DMS79 (cell line): ENCODE results near the gene NR4A1.

Source experiments
- DNase-seq: peaks from one replicate; lab custom pipeline; 2025; lab: John Stamatoyannopoulos, UW

Gene NR4A1

DNA sequence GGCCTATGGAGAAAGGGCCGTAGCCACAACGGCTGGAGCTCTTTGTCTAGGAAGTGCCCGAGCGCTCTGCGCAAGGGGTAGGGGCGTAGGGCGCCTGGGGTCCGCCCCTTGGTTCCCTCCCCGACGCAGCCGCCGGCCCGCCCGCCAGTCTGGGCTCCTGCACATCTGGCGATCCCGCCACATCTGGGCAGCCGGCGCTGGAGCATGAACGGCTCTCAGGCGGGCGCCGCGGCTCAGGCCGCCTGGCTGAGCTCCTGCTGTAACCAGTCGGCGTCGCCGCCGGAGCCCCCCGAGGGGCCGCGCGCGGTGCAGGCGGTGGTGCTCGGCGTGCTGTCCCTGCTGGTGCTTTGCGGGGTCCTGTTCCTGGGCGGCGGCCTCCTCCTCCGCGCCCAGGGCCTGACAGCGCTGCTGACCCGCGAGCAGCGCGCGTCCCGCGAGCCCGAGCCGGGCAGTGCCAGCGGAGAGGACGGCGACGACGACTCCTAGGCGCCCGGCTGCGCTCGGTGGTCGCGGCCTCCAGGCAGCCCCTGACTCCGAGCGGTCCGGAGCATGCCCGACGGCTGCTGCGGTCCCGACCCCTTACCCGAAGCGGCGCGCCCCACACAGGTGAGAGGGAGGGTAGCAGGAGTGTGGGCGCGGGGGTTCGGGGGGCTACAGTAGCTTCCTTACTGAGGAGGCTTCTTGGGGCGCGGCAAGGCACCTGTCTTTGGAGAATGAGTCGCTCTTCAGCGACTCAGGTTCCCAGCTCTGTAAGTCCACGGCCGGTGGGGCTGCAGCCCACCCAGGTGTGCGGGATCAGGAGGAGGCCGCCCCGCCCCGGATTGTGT is 28.5 kb downstream of the NR4A1 start, which contains the start of gene SMIM41:
TSS of gene SMIM41 (plus strand) at position 129 of the 827 bp plus-strand sequence. CDS start at position 205, 76 bp downstream.
- no peak for DNase-seq

DNA sequence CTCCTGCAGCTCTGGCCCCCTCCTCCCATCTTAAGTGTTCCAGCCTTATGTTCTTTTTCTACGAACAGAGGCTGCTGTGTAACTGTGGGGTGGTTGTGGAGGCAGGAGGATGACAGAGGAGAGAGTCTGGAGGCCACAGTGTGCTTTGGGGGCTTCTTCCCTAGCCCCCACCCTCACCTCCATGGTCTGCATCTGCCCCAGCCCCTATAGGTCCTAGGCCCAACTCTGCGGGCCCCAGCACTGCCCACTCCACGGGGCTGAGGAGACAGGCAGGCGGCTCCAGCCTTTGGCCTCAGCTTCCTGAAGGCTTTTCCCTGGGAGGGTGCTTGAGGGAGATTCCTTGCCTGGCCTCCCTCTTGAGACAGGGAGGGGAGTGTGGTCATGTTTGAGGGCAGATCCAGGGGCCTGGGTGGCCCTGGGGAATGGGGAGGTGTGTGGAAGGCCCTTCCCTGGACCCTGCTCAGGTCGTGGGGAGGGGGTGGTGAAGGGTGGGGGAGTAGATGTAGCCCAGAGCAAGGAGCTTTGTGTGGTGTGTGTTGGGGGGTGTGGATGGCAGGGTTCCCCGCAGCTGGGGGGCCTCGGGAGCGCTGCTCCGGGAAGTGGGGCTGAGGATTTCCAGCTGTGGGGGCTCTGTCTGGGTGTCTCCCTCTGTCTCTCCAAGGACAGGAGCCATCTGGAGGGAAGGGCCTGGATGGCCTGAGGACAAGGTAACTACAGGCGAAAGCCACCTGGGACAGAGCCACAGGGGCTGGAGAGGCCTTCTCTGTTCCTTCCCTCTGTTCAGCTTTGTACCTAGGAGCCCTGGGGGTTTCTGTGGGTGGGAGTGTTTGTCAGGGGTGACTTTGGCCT is 29.4 kb downstream of the NR4A1 start:
- no peak for DNase-seq

DNA sequence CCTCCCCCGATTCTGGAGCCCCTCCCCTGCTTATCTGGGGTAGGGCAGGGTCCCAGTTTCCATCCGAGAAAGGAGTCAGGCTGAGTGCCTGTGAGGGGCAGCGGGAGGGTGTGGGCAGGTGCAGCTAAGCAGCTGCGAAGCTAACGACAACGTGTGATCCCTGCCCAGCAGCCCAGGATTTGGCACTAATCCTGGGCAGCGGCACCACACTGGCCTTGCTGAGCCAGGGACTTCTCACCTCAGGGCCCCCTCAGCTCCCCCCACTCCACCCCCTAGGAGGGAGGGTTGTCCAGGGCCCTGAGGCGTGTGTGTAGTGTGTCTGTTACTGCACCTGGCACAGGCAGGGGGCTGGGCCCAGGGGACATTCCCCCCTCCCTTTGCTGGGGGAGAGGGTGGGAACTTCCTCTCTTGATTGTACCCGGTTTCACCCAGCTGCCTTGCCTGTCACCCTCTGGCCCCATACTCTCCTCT is 30.1 kb downstream of the NR4A1 start:
- peak; percentile 14 for DNase-seq

DNA sequence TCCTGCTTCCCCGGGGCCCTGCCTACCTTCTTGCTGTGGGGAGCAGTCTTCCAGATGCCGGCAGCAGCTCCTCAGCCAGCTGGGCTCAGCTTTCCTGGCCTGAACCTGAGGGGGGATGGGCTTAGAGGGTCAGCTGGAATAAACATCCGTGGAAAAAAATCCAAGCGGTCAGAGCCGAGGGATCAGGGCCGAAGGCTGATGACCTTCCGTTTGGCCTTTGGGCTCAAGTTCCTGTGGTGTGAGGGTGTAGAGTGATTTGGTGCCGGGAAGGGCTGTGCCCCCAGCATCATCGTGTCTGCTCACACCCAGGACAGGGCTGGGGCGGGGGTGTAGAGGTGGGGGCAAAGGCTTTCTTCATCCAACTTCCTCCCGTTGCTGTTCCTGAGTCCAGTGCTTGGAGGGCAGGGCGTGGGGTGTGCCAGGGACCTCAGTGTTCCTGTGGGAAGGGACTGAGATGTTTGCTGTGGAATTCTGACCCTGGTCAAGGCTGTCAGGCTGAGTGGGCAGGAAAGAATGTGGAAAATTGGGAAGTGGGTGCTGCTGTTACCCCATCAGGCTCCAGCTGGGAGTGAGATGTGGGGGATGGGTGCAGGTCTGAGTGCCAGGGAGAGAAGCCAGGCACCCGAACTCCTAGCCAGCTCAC is 30.9 kb downstream of the NR4A1 start:
- DNase-seq = no peak

DNA sequence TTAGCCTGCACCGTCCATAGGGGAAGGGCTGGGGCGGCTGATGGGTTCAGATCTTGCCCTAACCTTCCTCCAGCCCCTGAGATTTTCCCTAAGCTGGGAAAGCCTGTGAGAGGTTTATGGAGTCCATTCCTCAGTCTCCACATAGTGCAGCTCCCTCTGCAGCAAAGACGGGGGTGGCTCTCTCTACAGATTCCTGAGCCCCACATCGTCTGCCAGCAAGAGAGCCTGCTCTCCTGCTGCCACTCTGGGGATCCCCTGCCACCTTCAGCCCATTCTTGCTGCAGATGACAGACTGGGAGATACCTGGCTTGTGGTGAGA is 31.4 kb downstream of the NR4A1 start:
- no peak for DNase-seq

DNA sequence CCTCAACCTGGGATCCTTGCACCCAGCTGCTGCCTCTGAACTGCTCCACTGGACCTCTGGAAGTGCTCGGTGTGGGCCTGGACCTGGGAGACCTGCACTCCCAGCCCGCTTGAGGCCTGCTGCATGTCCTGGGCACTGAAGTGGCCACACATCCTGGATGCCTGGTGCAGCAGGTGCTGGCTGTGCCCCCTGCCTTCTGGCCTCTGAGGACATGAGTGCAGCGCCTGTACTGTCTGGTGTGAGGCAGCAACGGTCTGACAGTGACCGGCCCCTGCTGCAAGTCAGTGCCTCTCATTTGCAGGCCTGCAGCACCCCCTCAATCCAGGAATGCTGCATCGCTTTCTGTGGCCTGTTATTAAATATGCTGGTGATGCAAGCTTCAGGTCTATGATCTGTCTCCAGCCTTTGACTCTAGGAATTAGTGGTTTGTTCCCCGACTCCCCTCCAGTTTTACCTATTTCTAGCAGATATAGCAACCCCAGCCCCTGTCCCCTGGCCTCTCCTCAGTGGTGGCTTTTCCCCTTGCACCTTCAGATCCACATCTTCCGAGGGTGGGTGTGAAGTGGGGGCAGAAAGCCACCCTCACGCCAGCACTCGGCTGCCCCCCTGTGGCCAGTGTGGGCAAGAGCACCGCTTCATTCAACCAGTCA is 31.9 kb downstream of the NR4A1 start:
- DNase-seq = no peak

DNA sequence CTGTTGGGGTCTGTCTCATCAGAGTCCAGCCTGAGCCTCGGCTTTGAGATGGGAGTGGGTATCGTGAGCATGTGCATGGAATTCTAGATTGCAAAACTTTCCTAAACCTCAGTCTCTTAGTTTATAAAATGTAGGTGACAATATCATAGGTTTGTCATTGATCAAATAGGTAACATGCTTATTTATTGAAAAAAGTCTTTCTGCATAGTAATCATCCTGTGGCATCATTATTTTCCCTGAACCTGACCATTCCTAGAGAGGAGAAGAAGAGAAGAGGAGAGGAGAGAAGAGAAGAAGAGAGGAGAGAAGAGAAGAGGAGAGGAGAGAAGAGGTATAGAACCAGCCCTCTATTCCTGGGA is 32.4 kb downstream of the NR4A1 start:
- no peak for DNase-seq

DNA sequence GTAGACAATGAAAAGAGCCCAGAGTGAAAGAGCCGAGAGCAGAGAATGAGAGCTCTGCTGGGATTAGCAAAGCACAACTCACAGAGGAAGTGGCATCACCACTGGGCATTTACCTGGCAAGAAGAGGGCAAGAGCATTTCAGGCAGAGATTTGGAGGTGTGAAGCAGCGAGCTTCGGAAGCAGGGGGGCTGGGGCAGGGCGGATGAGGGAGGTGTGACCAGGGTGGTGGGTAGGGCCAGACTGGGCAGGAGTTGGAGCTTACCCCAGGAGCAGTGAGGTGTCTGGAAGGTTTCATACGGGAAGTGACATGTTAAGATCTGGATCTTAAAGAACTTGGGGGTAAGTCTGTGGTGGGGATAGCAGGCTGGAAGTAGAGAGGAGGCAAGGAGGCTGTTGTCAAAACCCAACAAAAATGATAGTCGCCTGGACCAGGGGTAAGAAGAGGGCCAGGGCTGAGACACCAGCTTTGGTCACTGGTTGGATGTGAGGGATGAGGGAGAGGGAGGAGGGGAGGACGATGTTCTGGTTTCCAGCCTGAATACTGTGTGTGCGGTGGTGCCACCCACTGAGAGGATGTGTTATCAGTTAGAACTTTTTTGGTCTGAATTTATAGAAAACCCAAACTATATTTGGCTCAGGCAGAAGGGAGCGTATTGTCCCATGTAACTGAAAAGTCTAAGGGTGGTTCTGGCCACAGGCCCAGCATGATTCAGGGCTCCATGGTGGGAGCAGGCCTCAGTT is 33.4 kb downstream of the NR4A1 start:
- DNase-seq = no peak

DNA sequence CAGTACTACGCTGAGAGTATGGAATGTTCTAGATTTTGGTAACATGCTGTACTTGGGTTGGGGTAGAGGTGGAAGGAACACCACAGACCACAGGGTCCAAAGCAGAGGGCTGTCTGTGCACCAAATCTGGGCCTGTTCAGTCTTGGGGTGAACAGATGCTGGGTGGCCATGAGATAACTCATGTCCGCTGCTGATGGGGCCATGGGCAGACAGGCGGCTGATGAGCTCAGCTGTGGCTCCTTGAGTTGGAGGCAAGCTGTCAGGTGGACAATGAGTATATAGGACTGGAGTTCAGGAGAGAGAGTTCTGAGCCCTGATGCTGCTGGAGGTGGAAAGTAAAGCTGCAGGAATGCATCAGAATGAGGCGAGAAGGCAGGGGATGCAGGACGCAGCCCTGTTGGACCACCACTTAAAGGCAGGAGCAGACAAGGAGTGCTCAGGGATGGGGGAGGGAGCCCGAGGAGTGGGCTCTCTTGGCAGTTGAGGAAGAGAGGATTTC is 34.5 kb downstream of the NR4A1 start:
- no peak for DNase-seq

DNA sequence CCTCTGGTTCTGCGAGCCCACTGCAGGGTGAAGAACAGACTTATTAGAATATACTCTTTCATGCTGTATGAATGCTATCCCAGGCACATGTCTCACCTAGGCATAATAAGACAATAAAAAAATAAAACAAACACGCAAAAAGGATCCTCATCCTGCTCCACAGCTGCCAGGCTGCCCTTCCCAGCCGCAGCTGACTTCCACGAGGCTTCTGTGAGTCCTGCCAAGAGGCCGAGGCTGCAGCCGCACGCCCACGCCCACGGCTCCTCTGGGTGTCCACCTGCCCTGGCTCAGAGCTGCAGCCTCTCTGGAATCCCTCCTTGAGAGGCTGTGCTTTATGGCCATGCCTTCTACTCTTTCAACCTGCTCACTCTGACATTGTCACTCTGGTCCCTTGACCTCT is 35.1 kb downstream of the NR4A1 start:
- DNase-seq = no peak

DNA sequence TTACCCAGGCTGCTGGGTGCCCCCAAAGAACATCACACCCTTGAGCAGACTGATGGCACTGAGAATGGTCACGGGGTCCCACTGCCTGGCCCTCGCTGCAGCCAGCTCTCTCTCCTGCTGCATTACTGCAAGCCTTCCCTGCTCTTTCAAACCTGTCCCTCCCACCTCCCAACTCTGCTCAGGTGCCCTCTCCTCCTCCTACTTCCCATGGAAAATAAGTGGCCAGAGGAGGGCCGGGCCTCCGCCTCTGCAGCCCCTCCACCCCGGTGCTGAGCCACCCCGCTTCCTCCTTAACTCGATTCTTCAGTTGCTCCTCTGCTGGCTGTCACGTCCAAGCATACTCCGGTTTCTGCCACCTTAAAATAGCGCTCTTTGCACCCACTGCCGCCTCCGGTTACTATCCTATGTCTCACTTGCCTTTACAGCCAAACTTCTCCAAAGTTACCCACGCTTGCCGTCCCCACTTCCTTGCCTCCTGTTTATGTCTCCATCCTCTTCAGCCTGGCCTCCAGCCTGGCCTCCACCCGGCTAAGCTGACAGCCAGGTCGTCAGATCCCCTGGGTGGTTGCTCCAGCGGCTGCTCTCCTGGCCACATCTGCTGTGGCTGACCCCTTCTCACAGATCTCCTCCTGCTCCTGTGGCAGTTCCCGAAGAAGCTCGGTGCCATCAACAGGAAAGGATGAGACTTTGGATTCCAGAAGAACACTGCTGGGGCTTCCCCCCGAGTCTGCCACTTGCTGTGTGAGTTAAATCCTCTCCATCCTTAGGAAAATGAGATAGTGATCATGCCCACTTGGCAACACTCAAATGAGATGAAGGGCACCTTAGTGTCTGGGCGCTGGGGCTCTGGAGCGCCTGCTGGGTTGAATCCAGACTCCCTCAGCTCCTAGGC is 35.9 kb downstream of the NR4A1 start:
- no peak for DNase-seq

DNA sequence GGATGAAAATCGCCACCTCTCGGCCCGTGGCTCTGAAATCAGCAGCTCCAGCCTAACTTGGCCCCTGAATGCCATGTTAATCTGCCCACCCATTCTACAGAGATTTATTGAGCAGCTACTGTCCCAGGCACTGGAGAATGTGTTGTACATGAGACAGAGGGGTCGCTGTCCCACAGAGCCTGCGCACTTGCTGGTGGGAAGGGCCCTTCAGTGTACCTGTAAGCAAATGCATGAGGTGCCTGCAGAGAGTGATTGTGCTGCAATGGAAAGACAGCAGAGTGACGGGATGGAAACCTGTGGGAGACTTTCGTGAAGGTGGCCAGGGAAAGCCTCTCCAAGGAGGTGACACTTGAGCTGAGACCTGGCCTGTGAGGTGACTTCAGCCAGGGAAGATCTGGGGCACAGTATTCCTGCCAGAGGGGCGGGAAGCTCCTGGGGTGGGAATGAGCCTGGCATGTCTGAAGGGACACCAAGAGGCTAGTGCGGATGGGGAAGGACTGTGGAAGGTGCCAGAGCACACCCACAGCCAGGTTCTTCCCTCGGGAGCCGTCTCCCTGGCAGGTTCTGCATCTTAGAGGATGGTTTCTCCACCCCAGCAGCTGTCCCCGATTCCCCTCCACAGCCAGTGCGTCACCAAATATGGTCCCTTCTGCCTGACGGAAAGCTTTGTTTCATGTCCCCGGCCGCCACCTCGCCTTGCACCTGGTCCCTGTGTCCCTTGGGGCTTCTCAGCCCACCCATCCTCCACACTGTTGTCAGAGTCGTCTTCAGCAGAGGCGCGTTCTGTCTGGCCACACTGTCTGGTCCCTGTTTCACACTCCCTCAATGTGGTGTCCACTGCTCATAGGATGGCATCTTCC is 36.9 kb downstream of the NR4A1 start:
- DNase-seq = no peak

DNA sequence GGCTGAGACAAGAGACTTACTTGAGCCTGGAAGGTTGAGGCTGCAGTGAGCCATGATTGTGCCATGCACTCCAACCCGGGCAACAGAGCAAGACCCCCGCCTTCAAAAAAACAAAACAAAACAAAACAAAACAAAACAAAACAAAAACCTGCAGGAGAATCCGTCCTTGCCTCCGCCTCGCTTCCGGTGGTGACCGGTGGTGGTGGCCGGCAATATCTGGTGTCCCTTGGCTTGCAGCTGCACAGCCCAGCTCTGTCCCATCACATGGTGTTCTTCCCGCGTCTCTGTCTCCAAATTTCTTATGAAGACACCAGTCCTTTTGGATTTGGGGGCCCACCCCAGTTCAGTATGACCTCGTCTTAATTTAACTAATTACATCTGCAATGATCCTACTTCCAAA is 38.2 kb downstream of the NR4A1 start:
- no peak for DNase-seq

DNA sequence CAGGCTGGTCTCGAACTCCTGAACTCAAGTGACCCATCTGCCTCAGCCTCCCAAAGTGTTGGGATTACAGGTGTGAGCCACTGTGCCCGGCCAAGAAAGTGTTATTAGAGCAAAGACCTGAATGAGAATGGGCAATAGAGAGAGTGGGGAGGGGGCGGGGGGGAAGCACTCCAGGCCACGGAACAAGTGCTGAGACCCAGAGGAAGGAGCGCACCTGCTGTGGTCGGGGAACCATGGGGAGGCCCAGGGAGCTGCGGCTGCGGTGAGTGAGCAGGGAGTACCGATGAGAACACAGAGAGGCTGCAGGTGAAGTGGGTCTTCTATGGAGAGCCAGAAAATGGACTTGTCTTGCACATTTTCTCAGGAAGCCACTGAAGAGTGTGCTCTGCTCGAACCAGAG is 39.0 kb downstream of the NR4A1 start:
- peak; percentile 66 for DNase-seq

DNA sequence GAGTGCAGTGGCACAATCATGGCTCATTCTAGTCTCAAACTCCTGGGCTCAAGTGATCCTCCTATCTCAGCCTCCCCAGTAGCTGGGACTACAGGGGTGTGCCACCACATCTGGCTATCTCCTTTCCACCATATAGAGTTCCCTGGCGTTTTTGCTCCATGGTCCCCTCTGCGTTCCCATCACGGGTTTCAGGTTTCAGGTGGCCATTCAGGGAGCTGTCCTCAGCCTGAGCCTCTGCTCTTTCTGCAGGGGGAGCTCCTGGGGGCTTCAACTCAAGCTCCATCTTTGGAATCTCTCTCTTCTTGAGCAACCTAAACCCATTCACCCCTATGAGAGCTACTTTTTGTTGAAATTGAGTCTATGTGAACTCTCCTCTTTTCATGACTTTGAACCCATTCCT is 39.8 kb downstream of the NR4A1 start:
- DNase-seq = no peak

DNA sequence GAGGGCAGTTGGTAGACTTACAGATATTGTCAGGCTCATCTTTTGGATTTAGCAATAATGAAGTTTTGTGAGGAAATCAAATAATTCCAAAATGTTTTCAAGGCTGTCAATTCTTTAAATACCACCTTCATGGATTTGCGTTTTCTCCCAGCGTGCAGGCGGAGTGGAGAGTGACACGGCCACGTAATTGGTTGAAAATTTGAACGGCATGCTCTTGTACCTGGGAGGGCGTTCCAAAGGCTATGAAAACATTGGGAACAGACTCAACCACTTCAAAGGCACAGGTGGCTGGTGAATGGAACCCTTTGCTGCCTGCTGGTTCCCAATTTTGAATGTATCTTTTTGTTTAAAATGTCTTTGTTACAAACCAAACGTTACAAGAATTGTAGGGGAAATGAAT is 40.6 kb downstream of the NR4A1 start:
- DNase-seq = no peak

DNA sequence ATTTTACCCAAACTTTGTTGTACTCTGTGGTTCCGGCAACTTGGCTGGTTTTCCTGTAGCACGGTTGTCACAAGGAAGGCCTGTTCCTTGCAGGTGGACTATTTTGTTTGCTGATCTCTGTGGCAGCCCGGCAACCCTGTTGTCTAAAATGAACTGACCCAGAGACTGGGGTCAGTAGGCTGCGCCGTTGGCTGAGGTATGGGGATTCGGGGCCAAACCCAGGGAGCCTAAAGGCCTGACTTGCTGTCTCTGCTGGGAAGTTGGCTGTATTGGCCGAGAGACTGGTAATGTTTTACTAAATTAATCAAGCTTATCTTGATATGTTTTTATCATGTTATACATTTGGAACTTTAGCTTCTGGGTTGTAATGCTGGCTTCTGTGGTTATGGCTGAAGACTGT is 42.1 kb downstream of the NR4A1 start:
- no peak for DNase-seq

DNA sequence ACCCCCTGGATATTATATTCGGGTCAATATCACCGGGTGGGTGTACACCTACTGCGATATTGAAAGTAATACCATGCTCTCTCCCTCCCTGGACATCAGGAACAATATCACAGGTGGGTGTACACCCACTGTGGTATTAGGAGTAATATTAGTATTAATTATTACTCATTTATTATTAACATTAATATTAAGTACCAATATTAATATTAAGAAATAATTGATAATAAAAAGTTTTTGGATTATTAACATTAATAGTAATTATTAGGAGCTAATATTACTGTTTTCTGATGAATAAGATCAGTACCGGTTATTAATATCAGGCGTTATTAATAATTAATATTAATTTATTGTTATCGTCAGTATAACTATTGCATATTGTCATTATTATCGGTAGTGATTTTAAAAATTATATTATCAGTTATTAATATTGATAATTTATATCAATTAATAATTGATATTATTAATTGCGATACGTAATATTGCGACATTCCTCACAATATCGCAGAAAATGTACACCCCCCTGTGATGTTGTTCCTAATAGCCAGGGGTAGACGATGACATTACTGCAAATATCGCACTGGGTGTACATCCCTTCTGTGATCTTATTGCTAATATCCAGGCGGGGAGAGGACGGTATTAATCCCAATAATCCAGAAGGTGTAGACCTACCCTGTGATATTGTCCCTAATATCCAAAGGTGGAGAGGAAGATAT is 45.2 kb downstream of the NR4A1 start:
- DNase-seq = no peak
